WTC11 (cell line): Measurements from ENCODE around the gene LRIG1. TPM values are rescaled to one million over a fixed set of nuclear protein-coding genes. Genes with fewer than 3 reads are reported as not detected.

Source experiments
- ATAC-seq: fragments of 200-7000 bp; cut with Tn5 transposase; 2 replicates; pipeline ENCODE4 v1.10.0; 2021; ENCODE audit warnings: mild to moderate bottlenecking, moderate library complexity
- CTCF ChIA-PET: fragments of 300-600 bp; sonication (Branson Sonifier 250); formaldehyde crosslinking; loops from one replicate; lab custom pipeline; 2021; ENCODE audit warnings: antibody characterized with exemption; lab: Charles Lee
- POLR2A ChIA-PET: fragments of 350-600 bp; sonication (Branson Sonifier 250); formaldehyde crosslinking; loops from one replicate; lab custom pipeline; 2021; ENCODE audit warnings: antibody characterized with exemption; lab: Charles Lee
- DNase-seq: peaks from one replicate; pipeline ENCODE4 v3.0.0; 2021; ENCODE audit warnings: low spot score
- H3K27ac Mint-ChIP-seq: 2 replicates; pipeline ENCODE4 v1.8.0; 2021; ENCODE audit warnings: mixed read lengths
- H3K27me3 Mint-ChIP-seq: 2 replicates; pipeline ENCODE4 v1.8.0; 2021; ENCODE audit warnings: low read depth, mild to moderate bottlenecking, moderate library complexity, mixed read lengths
- H3K36me3 Mint-ChIP-seq: 2 replicates; pipeline ENCODE4 v1.8.0; 2021; ENCODE audit warnings: mixed read lengths
- H3K4me1 Mint-ChIP-seq: 2 replicates; pipeline ENCODE4 v1.8.0; 2022; ENCODE audit warnings: mixed read lengths
- H3K4me3 Mint-ChIP-seq: 2 replicates; pipeline ENCODE4 v1.8.0; 2021; ENCODE audit warnings: mild to moderate bottlenecking, moderate library complexity, mixed read lengths
- H3K9me3 Mint-ChIP-seq: 2 replicates; pipeline ENCODE4 v1.8.0; 2021; ENCODE audit warnings: mixed read lengths
- AR ChIP-seq: fragments of 250-450 bp; sonication (Bioruptor Pico); IDR thresholded peaks from 2 replicates; pipeline ENCODE4 v1.9.0; 2021; ENCODE audit warnings: mild to moderate bottlenecking
- ATF2 ChIP-seq: sonication (generic); formaldehyde crosslinking; IDR thresholded peaks from 2 replicates; pipeline ENCODE4 v1.8.1; 2022; ENCODE audit warnings: low read depth, missing genetic modification reagents, borderline replicate concordance
- ATF3 ChIP-seq: sonication (generic); formaldehyde crosslinking; conservative IDR thresholded peaks from 2 replicates; pipeline ENCODE4 v1.8.1; 2022; ENCODE audit warnings: mild to moderate bottlenecking, missing genetic modification reagents
- ELF4 ChIP-seq: sonication (generic); formaldehyde crosslinking; IDR thresholded peaks from 2 replicates; pipeline ENCODE4 v1.8.1; 2022; ENCODE audit warnings: low read depth, mild to moderate bottlenecking, moderate library complexity, missing genetic modification reagents
- ESRRA ChIP-seq: sonication (generic); formaldehyde crosslinking; IDR thresholded peaks from 2 replicates; pipeline ENCODE4 v1.8.1; 2022; ENCODE audit warnings: mild to moderate bottlenecking, missing genetic modification reagents, borderline replicate concordance
- GABPB1 ChIP-seq: sonication (generic); formaldehyde crosslinking; IDR thresholded peaks from 2 replicates; pipeline ENCODE4 v1.8.1; 2023; ENCODE audit warnings: mild to moderate bottlenecking, missing genetic modification reagents
- JUN ChIP-seq: sonication (generic); formaldehyde crosslinking; IDR thresholded peaks from 2 replicates; pipeline ENCODE4 v1.8.0; 2023; ENCODE audit warnings: mild to moderate bottlenecking, missing genetic modification reagents
- MYBL2 ChIP-seq: sonication (generic); formaldehyde crosslinking; IDR thresholded peaks from 2 replicates; pipeline ENCODE4 v1.8.1; 2023; ENCODE audit warnings: mild to moderate bottlenecking, moderate library complexity, missing genetic modification reagents
- NFATC4 ChIP-seq: fragments of 250-450 bp; sonication (Bioruptor Pico); IDR thresholded peaks from 2 replicates; pipeline ENCODE4 v1.9.0; 2021; ENCODE audit warnings: mild to moderate bottlenecking
- OVOL2 ChIP-seq: fragments of 250-450 bp; sonication (Bioruptor Pico); IDR thresholded peaks from 2 replicates; pipeline ENCODE4 v1.9.0; 2021; ENCODE audit warnings: mild to moderate bottlenecking, borderline replicate concordance
- SP1 ChIP-seq: sonication (generic); formaldehyde crosslinking; conservative IDR thresholded peaks from 2 replicates; pipeline ENCODE4 v1.8.1; 2022; ENCODE audit warnings: missing genetic modification reagents
- USF2 ChIP-seq: sonication (generic); formaldehyde crosslinking; IDR thresholded peaks from 2 replicates; pipeline ENCODE4 v1.8.1; 2023; ENCODE audit warnings: mild to moderate bottlenecking, missing genetic modification reagents, moderate library complexity
- ZNF121 ChIP-seq: sonication (generic); formaldehyde crosslinking; IDR thresholded peaks from 2 replicates; pipeline ENCODE4 v1.8.0; 2023; ENCODE audit warnings: missing genetic modification reagents
- ZNF219 ChIP-seq: sonication (generic); formaldehyde crosslinking; IDR thresholded peaks from 2 replicates; pipeline ENCODE4 v1.8.0; 2023; ENCODE audit warnings: missing genetic modification reagents, mild to moderate bottlenecking, borderline replicate concordance
- ZNF317 ChIP-seq: sonication (generic); formaldehyde crosslinking; IDR thresholded peaks from 2 replicates; pipeline ENCODE4 v1.8.1; 2023; ENCODE audit warnings: low read depth, mild to moderate bottlenecking, moderate library complexity, missing genetic modification reagents, borderline replicate concordance
- ZNF512 ChIP-seq: sonication (generic); formaldehyde crosslinking; IDR thresholded peaks from 2 replicates; pipeline ENCODE4 v1.8.1; 2022; ENCODE audit warnings: missing genetic modification reagents, borderline replicate concordance
- ZSCAN18 ChIP-seq: fragments of 250-450 bp; sonication (Bioruptor Pico); IDR thresholded peaks from 2 replicates; pipeline ENCODE4 v2.1.2; 2022; ENCODE audit warnings: mild to moderate bottlenecking, moderate library complexity
- total RNA-seq: library from RNA; stranded (reverse); gene quantifications from 3 replicates; pipeline ENCODE4 v1.2.3, GENCODE V29; 2021
- TF ChIP-seq, protein P1 (sequence below): sonication (generic); formaldehyde crosslinking; IDR thresholded peaks from 2 replicates; pipeline ENCODE4 v1.8.1; 2022; ENCODE audit warnings: mild to moderate bottlenecking, missing genetic modification reagents, moderate library complexity, borderline replicate concordance
- TF ChIP-seq, protein P2 (sequence below): sonication (generic); formaldehyde crosslinking; IDR thresholded peaks from 2 replicates; pipeline ENCODE4 v1.8.0; 2022; ENCODE audit warnings: missing genetic modification reagents

Gene LRIG1
- total RNA-seq, 1 experiment from 2014 or later, result 105 TPM

DNA sequence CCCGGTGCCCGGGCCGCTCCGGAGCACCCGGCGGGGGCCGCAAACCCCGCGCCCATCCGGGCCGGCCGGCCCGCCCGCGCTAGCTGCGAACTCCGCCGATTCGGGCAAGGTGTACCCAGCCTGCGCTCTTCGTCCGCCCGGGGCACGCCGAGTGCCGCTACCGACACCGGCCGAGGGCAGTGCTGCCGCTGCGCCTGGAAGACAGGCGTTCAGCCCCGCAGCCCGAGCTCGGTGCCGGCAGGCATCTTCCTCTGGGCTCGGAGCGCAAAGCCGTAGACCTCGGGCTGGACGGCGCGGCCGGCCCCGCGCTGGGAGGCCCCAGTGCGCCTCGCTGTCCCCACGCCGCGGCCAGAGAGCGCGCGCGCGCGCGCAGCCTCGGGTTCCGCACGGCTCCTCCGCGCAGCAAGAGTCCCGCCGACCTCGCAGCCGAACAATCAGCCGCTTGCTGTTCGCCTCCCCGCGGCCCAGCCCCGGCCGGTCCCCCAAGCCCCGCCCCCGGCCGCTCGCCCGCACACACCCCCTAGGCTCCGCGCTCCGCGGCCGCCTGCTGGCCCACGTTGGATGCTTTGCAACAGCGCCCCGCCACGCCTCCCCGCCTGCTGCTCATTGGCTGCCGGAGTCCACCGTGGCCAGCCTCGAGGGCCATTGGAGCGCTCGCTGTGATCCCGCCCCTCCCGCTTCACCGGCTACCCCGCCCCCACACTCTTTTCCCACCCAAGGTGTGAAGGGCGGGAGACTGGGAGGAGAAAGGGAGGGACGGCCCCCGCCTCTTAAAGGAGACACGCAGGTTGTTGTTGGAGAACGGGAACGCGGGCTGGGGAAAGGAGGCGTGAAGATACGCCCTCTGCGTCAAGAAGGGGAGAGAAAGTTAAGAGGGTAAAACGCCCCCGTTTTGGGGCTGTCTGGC, at the start of gene LRIG1 (continued):
- TF ChIP-seq ZSCAN18 (no peak), ATF2 (no peak), SP1 (CRISPR knock-in tag) (peak; percentile 97), ZNF219 (CRISPR knock-in tag) (no peak), GABPB1 (CRISPR knock-in tag) (no peak; the same call in 1 of the 2 replicates), ZNF121 (CRISPR knock-in tag) (no peak), MYBL2 (CRISPR knock-in tag) (no peak), USF2 (no peak), JUN (CRISPR knock-in tag) (peak; percentile 32; the same call in 1 of the 2 replicates), ESRRA (CRISPR knock-in tag) (no peak), OVOL2 (CRISPR knock-in tag) (no peak), ZNF317 (CRISPR knock-in tag) (no peak), AR (CRISPR knock-in tag) (no peak), ELF4 (CRISPR knock-in tag) (no peak)
- TF ChIP-seq, protein P1, sequence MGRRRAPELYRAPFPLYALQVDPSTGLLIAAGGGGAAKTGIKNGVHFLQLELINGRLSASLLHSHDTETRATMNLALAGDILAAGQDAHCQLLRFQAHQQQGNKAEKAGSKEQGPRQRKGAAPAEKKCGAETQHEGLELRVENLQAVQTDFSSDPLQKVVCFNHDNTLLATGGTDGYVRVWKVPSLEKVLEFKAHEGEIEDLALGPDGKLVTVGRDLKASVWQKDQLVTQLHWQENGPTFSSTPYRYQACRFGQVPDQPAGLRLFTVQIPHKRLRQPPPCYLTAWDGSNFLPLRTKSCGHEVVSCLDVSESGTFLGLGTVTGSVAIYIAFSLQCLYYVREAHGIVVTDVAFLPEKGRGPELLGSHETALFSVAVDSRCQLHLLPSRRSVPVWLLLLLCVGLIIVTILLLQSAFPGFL, result no peak

- POLR2A ChIA-PET, result no interaction called here
- Mint-ChIP-seq H3K27me3 (no peaks in the 10 kb centered on the region), H3K36me3 (peaks cover 10% of the 10 kb centered on the region; the same call in 1 of the 2 replicates), H3K4me3 (no peak overlapping the region), H3K4me1 (no peaks in the 10 kb centered on the region), H3K9me3 (peaks cover 23% of the 10 kb centered on the region), H3K27ac (no peak overlapping the region)
- DNase-seq, result no peak
- ATAC-seq, result no peak
- CTCF ChIA-PET, result interaction anchor here (1.2 kb wide), 1 partner anchor 28 kb away, joined by 3 read pairs; no protein-coding TSS in a partner anchor
- TF ChIP-seq NFATC4 (CRISPR knock-in tag) (no peak), ZNF512 (CRISPR knock-in tag) (no peak), ATF3 (no peak)
- TF ChIP-seq, protein P2, sequence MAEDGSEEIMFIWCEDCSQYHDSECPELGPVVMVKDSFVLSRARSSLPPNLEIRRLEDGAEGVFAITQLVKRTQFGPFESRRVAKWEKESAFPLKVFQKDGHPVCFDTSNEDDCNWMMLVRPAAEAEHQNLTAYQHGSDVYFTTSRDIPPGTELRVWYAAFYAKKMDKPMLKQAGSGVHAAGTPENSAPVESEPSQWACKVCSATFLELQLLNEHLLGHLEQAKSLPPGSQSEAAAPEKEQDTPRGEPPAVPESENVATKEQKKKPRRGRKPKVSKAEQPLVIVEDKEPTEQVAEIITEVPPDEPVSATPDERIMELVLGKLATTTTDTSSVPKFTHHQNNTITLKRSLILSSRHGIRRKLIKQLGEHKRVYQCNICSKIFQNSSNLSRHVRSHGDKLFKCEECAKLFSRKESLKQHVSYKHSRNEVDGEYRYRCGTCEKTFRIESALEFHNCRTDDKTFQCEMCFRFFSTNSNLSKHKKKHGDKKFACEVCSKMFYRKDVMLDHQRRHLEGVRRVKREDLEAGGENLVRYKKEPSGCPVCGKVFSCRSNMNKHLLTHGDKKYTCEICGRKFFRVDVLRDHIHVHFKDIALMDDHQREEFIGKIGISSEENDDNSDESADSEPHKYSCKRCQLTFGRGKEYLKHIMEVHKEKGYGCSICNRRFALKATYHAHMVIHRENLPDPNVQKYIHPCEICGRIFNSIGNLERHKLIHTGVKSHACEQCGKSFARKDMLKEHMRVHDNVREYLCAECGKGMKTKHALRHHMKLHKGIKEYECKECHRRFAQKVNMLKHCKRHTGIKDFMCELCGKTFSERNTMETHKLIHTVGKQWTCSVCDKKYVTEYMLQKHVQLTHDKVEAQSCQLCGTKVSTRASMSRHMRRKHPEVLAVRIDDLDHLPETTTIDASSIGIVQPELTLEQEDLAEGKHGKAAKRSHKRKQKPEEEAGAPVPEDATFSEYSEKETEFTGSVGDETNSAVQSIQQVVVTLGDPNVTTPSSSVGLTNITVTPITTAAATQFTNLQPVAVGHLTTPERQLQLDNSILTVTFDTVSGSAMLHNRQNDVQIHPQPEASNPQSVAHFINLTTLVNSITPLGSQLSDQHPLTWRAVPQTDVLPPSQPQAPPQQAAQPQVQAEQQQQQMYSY (CRISPR knock-in tag), result no peak
These were observed 44.0 kb upstream of the LRIG1 start for GRCh38 chr3:66544619-66545429.
